Measurements from ENCODE around the gene KLF13.
"Not testable (repeated sequence)": the region's sequence is repeated elsewhere in the genome, so short reads cannot be mapped to it uniquely, and the experiment has no call there.

Gene KLF13

DNA sequence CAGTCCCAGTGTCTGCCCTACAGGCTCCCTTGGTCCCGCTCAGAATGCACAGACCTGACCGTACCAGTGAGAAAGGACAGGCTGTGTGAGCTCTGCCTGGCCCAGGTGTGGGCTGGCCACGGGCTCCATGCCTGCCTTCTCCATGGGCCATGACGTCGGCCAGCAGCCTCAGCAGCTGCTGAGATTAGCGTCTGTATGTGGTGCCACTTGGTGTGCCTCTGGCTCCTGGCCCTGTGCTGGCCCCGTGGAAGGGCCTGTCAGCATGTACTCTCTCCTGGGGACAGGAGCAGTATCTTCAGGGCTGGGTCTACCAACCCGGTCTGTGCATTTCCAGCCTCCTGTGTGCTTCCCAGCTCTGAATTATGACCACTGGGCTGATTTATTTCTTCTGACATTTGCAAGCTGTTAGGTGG lies 25.7 kb downstream of the KLF13 start:
- no peaks in the 10 kb centered on the region for H3K9me3 ChIP-seq (ENCODE audit: control insufficient read depth, insufficient read depth, low read length)
- no peak overlapping the region for H3K4me3 ChIP-seq (ENCODE audit: low read depth, low read length)
- H3K27me3 ChIP-seq (ENCODE audit: control insufficient read depth, insufficient read depth, low read length), result no peaks in the 10 kb centered on the region
- peaks cover 9% of the 10 kb centered on the region; the same call in 1 of the 2 replicates for H3K4me1 ChIP-seq (ENCODE audit: control insufficient read depth, insufficient read depth, low read length)
- H3K9ac ChIP-seq (ENCODE audit: low read depth, low read length), result no peak overlapping the region
- no peak overlapping the region for H3K27ac ChIP-seq (ENCODE audit: low read depth, low read length)
- no peaks in the 10 kb centered on the region for H3K36me3 ChIP-seq (ENCODE audit: control insufficient read depth, insufficient read depth, low read length)

DNA sequence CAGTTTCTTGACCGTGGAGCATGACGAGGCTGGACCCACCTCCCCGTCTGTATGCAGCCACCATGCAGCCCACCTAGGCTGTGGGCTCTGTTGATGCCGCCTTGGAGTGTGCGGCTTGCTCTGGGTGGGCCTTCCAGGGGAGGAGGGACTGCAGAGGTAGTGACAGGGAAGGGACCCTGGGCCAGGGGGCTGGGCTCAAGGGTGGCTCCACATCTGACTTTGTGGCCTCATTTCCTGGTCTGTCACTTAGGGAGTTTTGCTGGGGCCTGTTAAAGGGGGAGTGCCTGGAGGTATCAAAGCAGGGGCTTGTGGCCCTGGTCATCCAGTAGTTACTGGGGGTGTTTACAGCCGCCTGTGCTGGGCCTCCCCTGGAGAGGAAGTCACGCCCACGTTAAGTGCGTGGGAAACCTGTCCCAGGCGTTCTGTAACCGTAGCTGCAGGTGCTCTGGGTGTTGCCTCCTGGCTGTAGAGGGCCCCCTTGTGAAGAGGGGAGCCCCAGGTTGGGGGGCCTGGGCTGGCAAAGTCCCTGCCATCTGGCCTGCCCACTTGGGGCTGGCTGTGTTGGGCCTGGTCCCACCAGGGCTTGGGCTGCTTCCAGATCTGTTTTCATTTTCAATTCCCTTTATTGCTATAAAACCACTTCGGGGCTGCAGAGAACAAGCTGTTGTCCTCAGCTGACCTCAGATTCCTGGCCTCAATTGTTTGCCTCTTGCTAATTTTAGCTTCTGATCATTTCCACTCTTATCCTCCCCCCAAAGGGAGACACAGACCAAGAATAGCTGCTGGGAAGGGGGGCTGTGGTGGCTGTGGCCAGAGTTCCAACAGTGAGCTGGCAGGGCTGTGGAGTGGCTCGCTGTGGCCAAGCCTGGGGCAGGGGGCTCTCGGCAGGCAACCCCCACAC lies 26.5 kb downstream of the KLF13 start:
- H3K9ac ChIP-seq (ENCODE audit: low read depth, low read length), result no peak overlapping the region
- H3K27me3 ChIP-seq (ENCODE audit: control insufficient read depth, insufficient read depth, low read length), result no peaks in the 10 kb centered on the region
- peaks cover 9% of the 10 kb centered on the region; the same call in 1 of the 2 replicates for H3K4me1 ChIP-seq (ENCODE audit: control insufficient read depth, insufficient read depth, low read length)
- no peak overlapping the region for H3K27ac ChIP-seq (ENCODE audit: low read depth, low read length)
- H3K36me3 ChIP-seq (ENCODE audit: control insufficient read depth, insufficient read depth, low read length), result no peaks in the 10 kb centered on the region
- H3K4me3 ChIP-seq (ENCODE audit: low read depth, low read length), result no peak overlapping the region
- no peaks in the 10 kb centered on the region for H3K9me3 ChIP-seq (ENCODE audit: control insufficient read depth, insufficient read depth, low read length)

DNA sequence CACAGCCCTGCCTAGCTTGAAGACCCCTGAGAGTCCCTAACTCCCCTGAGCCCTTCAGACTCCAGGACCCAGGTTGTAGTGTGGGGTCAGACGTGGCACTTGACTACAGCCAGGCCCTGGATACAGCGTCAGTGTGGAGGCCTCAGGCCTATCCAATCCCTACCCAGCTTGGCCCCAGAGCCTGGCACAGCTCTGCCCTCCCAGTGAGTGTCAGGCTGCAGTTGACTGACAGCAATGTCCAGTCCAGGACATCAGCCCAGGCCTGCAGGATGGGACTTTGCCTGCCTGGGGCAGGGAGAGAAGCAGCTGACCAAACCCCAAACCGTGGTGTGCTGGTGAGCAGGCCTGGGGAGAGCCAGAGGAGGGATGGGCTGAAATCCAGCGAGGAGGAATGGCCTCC lies 27.3 kb downstream of the KLF13 start:
- no peak overlapping the region for H3K27ac ChIP-seq (ENCODE audit: low read depth, low read length)
- H3K36me3 ChIP-seq (ENCODE audit: control insufficient read depth, insufficient read depth, low read length), result no peaks in the 10 kb centered on the region; the same call in 1 of the 2 replicates
- peaks cover 9% of the 10 kb centered on the region; the same call in 1 of the 2 replicates for H3K4me1 ChIP-seq (ENCODE audit: control insufficient read depth, insufficient read depth, low read length)
- no peaks in the 10 kb centered on the region for H3K27me3 ChIP-seq (ENCODE audit: control insufficient read depth, insufficient read depth, low read length)
- H3K4me3 ChIP-seq (ENCODE audit: low read depth, low read length), result no peak overlapping the region
- H3K9me3 ChIP-seq (ENCODE audit: control insufficient read depth, insufficient read depth, low read length), result no peaks in the 10 kb centered on the region
- H3K9ac ChIP-seq (ENCODE audit: low read depth, low read length), result no peak overlapping the region

DNA sequence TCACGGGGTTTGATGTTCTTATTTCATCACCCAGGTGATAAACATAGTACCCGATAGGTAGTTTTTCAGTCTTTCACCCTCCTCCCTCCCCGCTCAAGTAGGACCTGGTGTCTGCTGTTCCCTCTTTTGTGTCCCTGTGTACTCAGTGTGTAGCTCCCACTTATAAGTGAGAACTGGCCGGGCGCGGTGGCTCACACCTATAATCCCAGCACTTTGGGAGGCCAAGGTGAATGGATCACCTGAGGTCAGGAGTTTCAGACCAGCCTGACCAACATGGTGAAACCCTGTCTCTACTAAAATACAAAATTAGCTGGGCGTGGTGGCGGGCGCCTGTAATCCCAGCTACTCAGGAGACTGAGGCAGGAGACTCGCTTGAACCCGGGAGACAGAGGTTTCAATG lies 29.5 kb downstream of the KLF13 start:
- not testable (repeated sequence) for H3K36me3 ChIP-seq (ENCODE audit: control insufficient read depth, insufficient read depth, low read length); H3K27ac ChIP-seq (ENCODE audit: low read depth, low read length); H3K9me3 ChIP-seq (ENCODE audit: control insufficient read depth, insufficient read depth, low read length); H3K4me3 ChIP-seq (ENCODE audit: low read depth, low read length); H3K27me3 ChIP-seq (ENCODE audit: control insufficient read depth, insufficient read depth, low read length); H3K9ac ChIP-seq (ENCODE audit: low read depth, low read length)
- H3K4me1 ChIP-seq (ENCODE audit: control insufficient read depth, insufficient read depth, low read length), result peaks cover 20% of the 10 kb centered on the region

DNA sequence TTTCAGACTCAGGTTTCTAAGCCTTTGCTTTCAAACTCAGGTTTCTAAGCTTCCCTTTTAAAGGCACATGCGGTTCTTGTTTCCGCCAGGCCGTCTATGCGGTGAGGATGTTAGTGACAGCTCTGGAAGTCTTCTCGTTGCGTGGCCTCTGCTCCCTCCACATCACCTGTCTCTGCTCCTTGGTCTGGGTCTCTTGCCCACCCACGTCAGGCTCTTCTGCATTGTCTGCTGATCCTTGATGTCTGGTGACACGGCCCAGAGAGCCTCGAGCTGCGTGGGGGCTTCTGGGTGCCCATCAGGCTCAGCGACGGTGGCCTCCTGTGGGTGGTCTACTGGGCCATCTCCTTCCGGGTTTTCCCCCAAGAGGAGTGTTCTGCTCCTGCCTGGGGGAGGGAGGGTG lies 30.5 kb downstream of the KLF13 start:
- Histone ChIP-seq H3K4me3 (ENCODE audit: low read depth, low read length) (no peak overlapping the region), H3K27ac (ENCODE audit: low read depth, low read length) (no peak overlapping the region), H3K27me3 (ENCODE audit: control insufficient read depth, insufficient read depth, low read length) (no peaks in the 10 kb centered on the region), H3K9ac (ENCODE audit: low read depth, low read length) (no peak overlapping the region), H3K4me1 (ENCODE audit: control insufficient read depth, insufficient read depth, low read length) (peaks cover 30% of the 10 kb centered on the region), H3K36me3 (ENCODE audit: control insufficient read depth, insufficient read depth, low read length) (no peaks in the 10 kb centered on the region; the same call in 1 of the 2 replicates), H3K9me3 (ENCODE audit: control insufficient read depth, insufficient read depth, low read length) (no peaks in the 10 kb centered on the region)

DNA sequence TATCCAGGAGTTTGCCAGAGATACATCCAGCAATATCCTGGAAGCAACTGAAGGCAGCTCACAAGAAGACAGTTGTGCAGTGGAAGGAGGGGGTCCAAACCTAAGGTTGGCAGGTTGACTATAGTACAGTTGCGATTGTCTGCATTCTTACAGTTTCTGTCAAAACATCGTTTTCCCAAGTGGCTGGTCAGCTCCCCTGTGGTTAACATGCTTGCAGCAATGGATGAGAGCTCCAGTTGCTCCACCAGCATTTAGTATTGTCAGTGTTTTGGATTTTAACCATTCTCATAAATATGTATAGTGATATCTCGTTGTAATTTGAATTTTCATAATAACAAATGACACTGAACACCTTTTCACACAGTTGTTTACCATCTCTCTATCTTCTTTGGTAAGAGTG lies 31.5 kb downstream of the KLF13 start:
- Histone ChIP-seq H3K27ac (ENCODE audit: low read depth, low read length) (no peak overlapping the region), H3K9ac (ENCODE audit: low read depth, low read length) (no peak overlapping the region), H3K9me3 (ENCODE audit: control insufficient read depth, insufficient read depth, low read length) (no peaks in the 10 kb centered on the region), H3K4me1 (ENCODE audit: control insufficient read depth, insufficient read depth, low read length) (peaks cover 31% of the 10 kb centered on the region), H3K4me3 (ENCODE audit: low read depth, low read length) (no peak overlapping the region), H3K36me3 (ENCODE audit: control insufficient read depth, insufficient read depth, low read length) (no peaks in the 10 kb centered on the region; the same call in 1 of the 2 replicates), H3K27me3 (ENCODE audit: control insufficient read depth, insufficient read depth, low read length) (no peaks in the 10 kb centered on the region)

DNA sequence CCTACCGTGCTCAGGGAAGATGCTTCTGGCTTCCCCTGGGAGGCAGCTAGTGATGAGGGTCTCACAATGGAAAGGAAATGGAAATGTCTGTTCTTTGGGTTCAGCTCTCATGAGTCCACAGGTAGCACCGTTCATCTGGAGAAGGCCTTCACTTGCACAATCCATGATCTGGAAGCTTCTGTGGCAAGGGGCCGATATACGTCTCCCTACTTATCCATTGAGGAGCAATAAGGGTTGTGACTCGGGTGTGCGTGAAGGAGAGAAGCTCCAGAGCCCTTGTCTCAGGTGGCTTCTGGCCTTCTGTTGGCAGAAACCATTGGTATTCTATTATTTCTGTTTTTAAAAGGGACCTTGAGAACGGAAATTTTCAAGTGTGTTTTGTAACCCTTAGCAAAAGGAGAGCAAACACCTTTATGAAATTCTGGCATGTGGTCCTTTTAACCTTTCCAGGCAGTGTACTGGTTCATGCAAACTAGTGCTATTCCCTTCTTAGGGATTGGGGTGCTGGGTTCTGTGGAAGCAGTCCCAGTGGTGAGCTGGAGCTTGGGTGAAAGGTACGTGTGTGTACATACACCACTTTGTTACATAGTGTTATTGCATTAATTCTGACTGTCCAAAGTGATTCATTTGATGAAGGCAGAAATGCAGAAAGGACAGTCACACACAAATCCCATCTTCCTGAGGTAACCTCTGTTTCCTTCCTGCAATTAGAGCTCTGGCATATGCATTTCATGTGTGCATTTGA lies 32.5 kb downstream of the KLF13 start:
- no peak overlapping the region for H3K4me3 ChIP-seq (ENCODE audit: low read depth, low read length)
- H3K9ac ChIP-seq (ENCODE audit: low read depth, low read length), result no peak overlapping the region
- H3K9me3 ChIP-seq (ENCODE audit: control insufficient read depth, insufficient read depth, low read length), result no peaks in the 10 kb centered on the region
- no peaks in the 10 kb centered on the region for H3K27me3 ChIP-seq (ENCODE audit: control insufficient read depth, insufficient read depth, low read length)
- peaks cover 34% of the 10 kb centered on the region for H3K4me1 ChIP-seq (ENCODE audit: control insufficient read depth, insufficient read depth, low read length)
- H3K27ac ChIP-seq (ENCODE audit: low read depth, low read length), result no peak overlapping the region
- H3K36me3 ChIP-seq (ENCODE audit: control insufficient read depth, insufficient read depth, low read length), result no peaks in the 10 kb centered on the region; the same call in 1 of the 2 replicates

DNA sequence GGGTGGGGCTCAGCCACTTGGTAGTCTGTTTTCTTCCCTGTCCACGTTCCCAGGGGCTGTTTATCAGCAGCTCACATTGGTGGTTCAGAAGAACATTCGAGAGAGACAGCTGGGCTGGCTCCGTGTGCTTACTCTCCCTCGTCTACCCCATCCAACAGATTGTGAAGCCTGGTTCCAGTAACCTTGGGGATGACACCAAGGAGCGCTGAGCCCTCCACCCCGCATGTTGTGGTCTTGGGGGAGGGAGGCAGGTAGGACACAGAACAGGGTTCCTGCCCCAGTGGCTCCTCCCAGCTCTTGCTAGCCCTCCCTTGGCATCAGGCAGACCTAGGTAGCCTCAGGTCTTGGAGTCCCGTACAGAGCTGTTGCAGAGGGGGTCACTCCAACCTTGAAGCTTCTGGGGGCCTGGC lies 33.1 kb downstream of the KLF13 start:
- H3K9me3 ChIP-seq (ENCODE audit: control insufficient read depth, insufficient read depth, low read length), result no peaks in the 10 kb centered on the region
- H3K9ac ChIP-seq (ENCODE audit: low read depth, low read length), result no peak overlapping the region
- peaks cover 40% of the 10 kb centered on the region for H3K4me1 ChIP-seq (ENCODE audit: control insufficient read depth, insufficient read depth, low read length)
- H3K36me3 ChIP-seq (ENCODE audit: control insufficient read depth, insufficient read depth, low read length), result no peaks in the 10 kb centered on the region; the same call in 1 of the 2 replicates
- no peaks in the 10 kb centered on the region for H3K27me3 ChIP-seq (ENCODE audit: control insufficient read depth, insufficient read depth, low read length)
- H3K27ac ChIP-seq (ENCODE audit: low read depth, low read length), result no peak overlapping the region
- no peak overlapping the region for H3K4me3 ChIP-seq (ENCODE audit: low read depth, low read length)

DNA sequence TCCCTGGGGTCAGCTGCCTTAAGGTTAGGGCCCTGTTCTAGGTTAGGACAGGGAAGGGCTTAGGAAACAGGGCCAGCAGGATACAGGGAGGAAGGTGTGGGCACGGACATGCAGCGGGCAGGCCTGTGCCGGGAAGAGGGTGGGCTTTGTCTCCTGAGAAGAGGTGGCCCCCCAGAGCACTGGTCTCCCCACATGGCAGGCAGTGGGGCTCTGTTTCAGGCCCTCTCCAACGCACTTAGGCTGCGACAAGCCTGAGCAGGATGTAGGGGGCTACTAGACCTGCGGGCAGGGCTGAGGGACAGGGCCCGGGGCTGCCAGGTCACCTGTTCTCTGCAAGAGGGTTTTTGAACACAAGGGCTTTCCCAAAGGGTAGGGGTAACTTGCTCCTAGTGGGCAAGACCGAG lies 33.5 kb downstream of the KLF13 start:
- no peak overlapping the region for H3K27ac ChIP-seq (ENCODE audit: low read depth, low read length)

DNA sequence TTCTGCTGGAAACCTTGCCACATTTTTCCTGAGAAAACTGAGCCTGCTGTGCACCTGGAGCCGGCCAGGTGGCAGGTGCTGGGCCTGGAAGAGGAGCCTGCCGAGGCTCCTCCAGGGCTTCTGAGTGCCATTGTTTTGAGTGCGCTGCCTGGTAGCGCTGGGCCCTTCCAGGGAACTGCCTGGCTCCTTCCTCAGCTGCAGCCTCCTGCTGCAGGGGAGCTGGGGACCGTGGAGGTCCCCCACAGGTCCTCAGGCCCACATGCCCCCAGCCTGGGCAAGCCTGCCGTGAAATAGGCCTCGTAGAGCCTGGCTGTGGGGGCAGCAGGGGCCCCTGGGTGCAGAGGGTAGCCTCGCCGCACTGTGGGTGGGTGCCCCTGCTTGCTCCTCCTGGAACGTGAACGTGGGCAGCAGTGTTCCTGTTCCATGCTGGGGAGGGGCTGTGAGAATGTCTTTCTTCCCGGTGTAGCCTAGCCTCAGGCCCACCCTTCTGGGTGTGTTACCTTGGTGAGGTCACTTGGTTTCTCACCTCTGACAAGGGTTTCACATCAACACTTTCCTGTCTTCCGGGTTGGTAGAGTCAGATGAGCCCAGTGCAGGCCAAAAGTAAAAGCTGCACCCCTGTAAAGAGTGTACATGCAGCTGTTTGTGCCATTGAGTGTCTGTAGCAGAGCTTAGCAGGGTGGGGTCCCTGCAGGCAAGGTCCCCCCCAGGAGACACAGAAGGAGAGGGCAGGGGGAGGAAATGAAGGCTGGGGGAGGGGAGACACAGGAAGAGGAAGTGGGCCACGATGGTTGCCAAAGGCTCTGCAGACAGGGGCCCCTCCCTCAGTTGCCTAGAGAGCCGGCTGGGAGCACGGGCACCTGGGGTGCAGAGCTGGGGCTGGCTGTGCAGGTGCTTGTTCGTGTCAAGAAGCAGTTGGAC lies 34.5 kb downstream of the KLF13 start:
- no peak overlapping the region for H3K4me3 ChIP-seq (ENCODE audit: low read depth, low read length)
- no peak overlapping the region for H3K27ac ChIP-seq (ENCODE audit: low read depth, low read length)
- no peaks in the 10 kb centered on the region for H3K9me3 ChIP-seq (ENCODE audit: control insufficient read depth, insufficient read depth, low read length)
- H3K4me1 ChIP-seq (ENCODE audit: control insufficient read depth, insufficient read depth, low read length), result peaks cover 49% of the 10 kb centered on the region
- H3K27me3 ChIP-seq (ENCODE audit: control insufficient read depth, insufficient read depth, low read length), result no peaks in the 10 kb centered on the region
- H3K9ac ChIP-seq (ENCODE audit: low read depth, low read length), result no peak overlapping the region
- no peaks in the 10 kb centered on the region; the same call in 1 of the 2 replicates for H3K36me3 ChIP-seq (ENCODE audit: control insufficient read depth, insufficient read depth, low read length)

More for the DNA sequence above, 33.5 kb downstream of the KLF13 start:
- Histone ChIP-seq H3K9ac (ENCODE audit: low read depth, low read length) (no peak overlapping the region), H3K4me1 (ENCODE audit: control insufficient read depth, insufficient read depth, low read length) (peaks cover 44% of the 10 kb centered on the region), H3K9me3 (ENCODE audit: control insufficient read depth, insufficient read depth, low read length) (no peaks in the 10 kb centered on the region), H3K4me3 (ENCODE audit: low read depth, low read length) (no peak overlapping the region), H3K27me3 (ENCODE audit: control insufficient read depth, insufficient read depth, low read length) (no peaks in the 10 kb centered on the region), H3K36me3 (ENCODE audit: control insufficient read depth, insufficient read depth, low read length) (no peaks in the 10 kb centered on the region; the same call in 1 of the 2 replicates)

Data from HUES48 (cell line).